ENCODE data around the gene AFF2.
"Not testable (repeated sequence)": the region's sequence is repeated elsewhere in the genome, so short reads cannot be mapped to it uniquely, and the experiment has no call there.

Gene AFF2

GRCh38 chrX:148872881-148873280, 372.5 kb downstream of the AFF2 start:
- no peaks in the 10 kb centered on the region for H3K9me3 Mint-ChIP-seq
- no peak overlapping the region for H3K27ac Mint-ChIP-seq
- H3K36me3 Mint-ChIP-seq: no peaks in the 10 kb centered on the region
- no peaks in the 10 kb centered on the region for H3K4me1 Mint-ChIP-seq
- DNase-seq: no peak
- CTCF ChIA-PET: no interaction called here
- H3K4me3 Mint-ChIP-seq: no peak overlapping the region
- no peaks in the 10 kb centered on the region for H3K27me3 Mint-ChIP-seq

- DNase-seq: no peak
- H3K9me3 Mint-ChIP-seq: no peaks in the 10 kb centered on the region
- H3K27ac Mint-ChIP-seq: no peak overlapping the region
- H3K27me3 Mint-ChIP-seq: no peaks in the 10 kb centered on the region
- no peaks in the 10 kb centered on the region for H3K36me3 Mint-ChIP-seq
- no peaks in the 10 kb centered on the region for H3K4me1 Mint-ChIP-seq
- no peak overlapping the region for H3K4me3 Mint-ChIP-seq
- CTCF ChIA-PET: no interaction called here
Observed at GRCh38 chrX:148874636-148875246, 374.3 kb downstream of the AFF2 start.

GRCh38 chrX:148878371-148878770, 378.0 kb downstream of the AFF2 start:
- Mint-ChIP-seq H3K4me3 (no peak overlapping the region), H3K9me3 (no peaks in the 10 kb centered on the region), H3K36me3 (no peaks in the 10 kb centered on the region), H3K4me1 (no peaks in the 10 kb centered on the region), H3K27me3 (no peaks in the 10 kb centered on the region), H3K27ac (no peak overlapping the region)
- DNase-seq: no peak
- CTCF ChIA-PET: no interaction called here

DNA sequence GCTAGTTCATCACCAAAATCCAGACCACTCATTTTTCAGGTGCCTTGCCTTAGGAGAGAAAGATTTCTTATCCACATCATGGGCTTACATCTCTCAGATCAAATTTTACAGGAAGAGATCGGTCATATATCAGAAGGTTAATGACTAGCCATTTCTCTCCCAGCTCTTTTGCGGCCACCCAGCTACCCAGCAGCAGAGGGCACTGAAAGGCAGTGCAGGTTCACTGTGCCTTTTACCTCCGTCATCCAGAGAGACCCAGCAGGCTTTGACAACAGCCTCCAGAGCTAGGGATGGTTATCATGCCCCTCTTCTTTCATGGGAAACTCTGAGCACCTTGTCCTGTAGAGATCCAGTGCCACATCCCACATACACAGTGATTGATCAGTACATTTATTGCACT, 384.8 kb downstream of the AFF2 start:
- CTCF ChIA-PET: no interaction called here
- H3K27ac Mint-ChIP-seq: no peak overlapping the region
- DNase-seq: no peak
- no peaks in the 10 kb centered on the region for H3K9me3 Mint-ChIP-seq
- no peak overlapping the region for H3K4me3 Mint-ChIP-seq
- H3K36me3 Mint-ChIP-seq: no peaks in the 10 kb centered on the region
- no peaks in the 10 kb centered on the region for H3K27me3 Mint-ChIP-seq
- H3K4me1 Mint-ChIP-seq: no peaks in the 10 kb centered on the region

GRCh38 chrX:148893395-148893794, 393.0 kb downstream of the AFF2 start:
- H3K27ac Mint-ChIP-seq: no peak overlapping the region
- DNase-seq: no peak
- no peak overlapping the region for H3K4me3 Mint-ChIP-seq
- H3K9me3 Mint-ChIP-seq: no peaks in the 10 kb centered on the region
- H3K4me1 Mint-ChIP-seq: no peaks in the 10 kb centered on the region
- H3K36me3 Mint-ChIP-seq: no peaks in the 10 kb centered on the region
- H3K27me3 Mint-ChIP-seq: no peaks in the 10 kb centered on the region
- CTCF ChIA-PET: no interaction called here

- Mint-ChIP-seq H3K9me3 (no peaks in the 10 kb centered on the region), H3K27me3 (no peaks in the 10 kb centered on the region), H3K4me1 (no peaks in the 10 kb centered on the region), H3K4me3 (no peak overlapping the region), H3K27ac (no peak overlapping the region), H3K36me3 (no peaks in the 10 kb centered on the region)
- no peak for DNase-seq
- CTCF ChIA-PET: no interaction called here
Observed at GRCh38 chrX:148902581-148902980, 402.2 kb downstream of the AFF2 start.

- Mint-ChIP-seq H3K4me3 (no peak overlapping the region), H3K4me1 (no peaks in the 10 kb centered on the region)
- no peak for DNase-seq
Observed at GRCh38 chrX:148903176-148903575, 402.8 kb downstream of the AFF2 start.

GRCh38 chrX:148904421-148905111, 404.1 kb downstream of the AFF2 start:
- no peaks in the 10 kb centered on the region for H3K4me1 Mint-ChIP-seq
- no peaks in the 10 kb centered on the region for H3K27me3 Mint-ChIP-seq
- no peaks in the 10 kb centered on the region for H3K9me3 Mint-ChIP-seq
- no peaks in the 10 kb centered on the region for H3K36me3 Mint-ChIP-seq
- CTCF ChIA-PET: no interaction called here
- no peak overlapping the region for H3K27ac Mint-ChIP-seq
- no peak overlapping the region for H3K4me3 Mint-ChIP-seq
- no peak for DNase-seq

More at GRCh38 chrX:148903176-148903575, 402.8 kb downstream of the AFF2 start:
- Mint-ChIP-seq H3K9me3 (no peaks in the 10 kb centered on the region), H3K36me3 (no peaks in the 10 kb centered on the region), H3K27me3 (no peaks in the 10 kb centered on the region), H3K27ac (no peak overlapping the region)
- CTCF ChIA-PET: no interaction called here

- CTCF ChIA-PET: no interaction called here
- Mint-ChIP-seq H3K36me3 (no peaks in the 10 kb centered on the region), H3K27me3 (no peaks in the 10 kb centered on the region), H3K27ac (no peak overlapping the region), H3K9me3 (no peaks in the 10 kb centered on the region), H3K4me1 (no peaks in the 10 kb centered on the region), H3K4me3 (no peak overlapping the region)
- DNase-seq: no peak
Observed at GRCh38 chrX:148905400-148905799, 405.0 kb downstream of the AFF2 start.

GRCh38 chrX:148906628-148907027, 406.2 kb downstream of the AFF2 start:
- H3K36me3 Mint-ChIP-seq, H3K27ac Mint-ChIP-seq, H3K4me1 Mint-ChIP-seq, CTCF ChIA-PET, H3K27me3 Mint-ChIP-seq, H3K4me3 Mint-ChIP-seq, DNase-seq, H3K9me3 Mint-ChIP-seq: not testable (repeated sequence)

DNA sequence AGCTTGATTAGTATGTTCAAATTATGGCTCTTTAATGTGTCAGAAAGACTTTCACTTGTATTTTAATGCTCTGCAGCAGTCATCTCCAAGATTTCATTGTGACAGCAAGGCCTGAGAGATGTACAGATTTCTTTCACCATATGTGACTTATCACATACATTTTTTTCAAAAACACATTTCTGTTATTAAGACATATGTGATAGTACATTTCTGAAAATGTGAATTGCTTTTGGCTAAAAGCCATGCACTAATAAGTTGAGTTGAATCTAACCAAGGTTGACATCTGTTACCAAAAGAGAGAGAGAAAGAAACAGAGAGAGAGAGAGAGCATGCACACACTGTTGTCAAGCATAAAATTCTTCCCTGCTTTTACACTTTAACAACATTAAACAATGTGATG, 409.3 kb downstream of the AFF2 start:
- H3K4me3 Mint-ChIP-seq: no peak overlapping the region
- no peak for DNase-seq
- H3K36me3 Mint-ChIP-seq: no peaks in the 10 kb centered on the region
- H3K9me3 Mint-ChIP-seq: no peaks in the 10 kb centered on the region
- no peaks in the 10 kb centered on the region for H3K4me1 Mint-ChIP-seq
- CTCF ChIA-PET: no interaction called here
- H3K27me3 Mint-ChIP-seq: no peaks in the 10 kb centered on the region
- H3K27ac Mint-ChIP-seq: no peak overlapping the region

DNA sequence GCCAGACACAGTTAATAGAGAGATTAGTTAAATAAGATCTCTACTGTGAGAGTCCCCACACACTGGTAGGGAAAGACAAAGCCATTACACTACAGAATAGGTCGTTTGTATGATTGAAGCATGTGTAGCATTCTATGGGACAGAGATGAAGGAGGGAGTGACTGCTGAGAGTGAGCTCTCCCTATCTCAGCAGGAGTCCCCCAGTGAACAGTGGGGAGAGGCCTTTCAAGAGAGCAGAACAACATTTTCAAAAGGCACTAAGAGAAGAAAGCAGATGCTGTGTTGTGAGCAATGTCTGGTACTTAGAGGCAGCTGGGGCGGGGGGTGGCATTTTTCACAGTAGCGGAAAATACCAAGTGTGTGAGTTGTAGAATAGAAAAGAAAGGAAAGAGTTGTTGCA, 413.6 kb downstream of the AFF2 start:
- no peaks in the 10 kb centered on the region for H3K9me3 Mint-ChIP-seq
- no peaks in the 10 kb centered on the region for H3K4me1 Mint-ChIP-seq
- DNase-seq: no peak
- no peak overlapping the region for H3K27ac Mint-ChIP-seq
- CTCF ChIA-PET: no interaction called here
- H3K27me3 Mint-ChIP-seq: no peaks in the 10 kb centered on the region
- H3K4me3 Mint-ChIP-seq: no peak overlapping the region
- H3K36me3 Mint-ChIP-seq: no peaks in the 10 kb centered on the region

DNA sequence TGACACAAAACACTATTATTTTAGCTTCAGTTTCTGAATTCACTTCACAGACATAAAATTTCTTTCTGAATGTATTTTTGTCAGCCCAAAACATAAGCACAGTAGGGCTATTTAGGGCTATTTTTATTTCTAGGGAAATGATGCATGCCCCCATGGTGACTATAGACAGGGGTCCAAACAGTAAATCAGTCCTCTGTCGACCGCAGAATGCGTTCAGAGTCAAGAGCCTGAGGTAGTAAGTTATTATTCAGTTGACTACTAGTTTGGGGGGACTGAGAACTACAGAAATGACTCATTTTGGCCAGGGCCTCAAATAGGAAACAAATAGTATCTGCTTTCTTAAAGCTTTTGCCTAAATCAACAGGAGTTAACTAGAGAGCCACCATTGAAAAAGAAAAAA, 414.4 kb downstream of the AFF2 start:
- H3K36me3 Mint-ChIP-seq: no peaks in the 10 kb centered on the region
- no peaks in the 10 kb centered on the region for H3K27me3 Mint-ChIP-seq
- H3K27ac Mint-ChIP-seq: no peak overlapping the region
- H3K4me1 Mint-ChIP-seq: no peaks in the 10 kb centered on the region
- H3K9me3 Mint-ChIP-seq: no peaks in the 10 kb centered on the region
- no peak overlapping the region for H3K4me3 Mint-ChIP-seq
- DNase-seq: no peak
- CTCF ChIA-PET: no interaction called here

- no peaks in the 10 kb centered on the region for H3K9me3 Mint-ChIP-seq
- CTCF ChIA-PET: no interaction called here
- H3K4me1 Mint-ChIP-seq: no peaks in the 10 kb centered on the region
- no peaks in the 10 kb centered on the region for H3K27me3 Mint-ChIP-seq
- no peak overlapping the region for H3K27ac Mint-ChIP-seq
- H3K36me3 Mint-ChIP-seq: no peaks in the 10 kb centered on the region
- no peak overlapping the region for H3K4me3 Mint-ChIP-seq
- no peak for DNase-seq
Observed at GRCh38 chrX:148915474-148915873, 415.1 kb downstream of the AFF2 start.

DNA sequence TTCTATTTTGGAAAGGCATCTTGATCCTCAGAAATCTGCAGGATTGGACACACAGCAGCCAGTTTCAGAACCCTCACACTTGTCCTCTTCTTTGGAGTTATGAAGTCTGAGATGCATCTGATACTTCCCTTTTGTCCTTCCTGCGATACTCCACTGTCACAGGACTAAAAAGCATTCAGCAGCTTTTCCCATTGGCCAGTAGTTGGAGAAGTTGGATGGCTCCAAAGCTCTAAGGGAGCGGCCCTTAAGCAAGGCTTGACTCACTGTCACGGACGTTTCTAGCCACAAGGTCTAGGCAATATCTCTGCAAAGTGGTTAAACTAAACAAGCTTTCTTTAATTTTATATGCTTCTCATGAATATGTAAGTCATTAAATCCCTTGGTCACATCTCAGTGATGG, 417.0 kb downstream of the AFF2 start:
- no peaks in the 10 kb centered on the region for H3K36me3 Mint-ChIP-seq
- no peak for DNase-seq
- CTCF ChIA-PET: no interaction called here
- no peaks in the 10 kb centered on the region for H3K4me1 Mint-ChIP-seq
- H3K27ac Mint-ChIP-seq: no peak overlapping the region
- H3K9me3 Mint-ChIP-seq: no peaks in the 10 kb centered on the region
- no peak overlapping the region for H3K4me3 Mint-ChIP-seq
- no peaks in the 10 kb centered on the region for H3K27me3 Mint-ChIP-seq

GRCh38 chrX:148923631-148924030, 423.2 kb downstream of the AFF2 start:
- Mint-ChIP-seq H3K4me3 (no peak overlapping the region), H3K27ac (no peak overlapping the region), H3K36me3 (no peaks in the 10 kb centered on the region), H3K4me1 (no peaks in the 10 kb centered on the region), H3K9me3 (no peaks in the 10 kb centered on the region), H3K27me3 (no peaks in the 10 kb centered on the region)
- DNase-seq: no peak
- CTCF ChIA-PET: no interaction called here

Measured in activated naive CD4-positive, alpha-beta T cell treated with anti-CD3 and anti-CD28 coated beads, Interleukin-2, amount 10 ng/mL, durations not matched to agents 7 days and 5 days (primary cell).